Lower leg skin (tissue), 3 donors: ENCODE data around the gene MAP2K6.

Experiments
- POLR2A ChIP-seq, 2 donors: fragments of 450-650 bp; IDR thresholded peaks; one replicate each; pipeline ENCODE4 v1.6.1; 2016 to 2017; ENCODE audit warnings: antibody characterized with exemption in 2 of 2, mild to moderate bottlenecking in 1 of 2, moderate library complexity in 1 of 2
- TF ChIP-seq, protein P1 (sequence below), 3 donors: fragments of 450-650 bp; IDR thresholded peaks; one replicate each; pipeline ENCODE4 v1.5.1; 2016; ENCODE audit warnings: antibody characterized with exemption in 3 of 3, mild to moderate bottlenecking in 3 of 3, moderate library complexity in 2 of 3

DNA sequence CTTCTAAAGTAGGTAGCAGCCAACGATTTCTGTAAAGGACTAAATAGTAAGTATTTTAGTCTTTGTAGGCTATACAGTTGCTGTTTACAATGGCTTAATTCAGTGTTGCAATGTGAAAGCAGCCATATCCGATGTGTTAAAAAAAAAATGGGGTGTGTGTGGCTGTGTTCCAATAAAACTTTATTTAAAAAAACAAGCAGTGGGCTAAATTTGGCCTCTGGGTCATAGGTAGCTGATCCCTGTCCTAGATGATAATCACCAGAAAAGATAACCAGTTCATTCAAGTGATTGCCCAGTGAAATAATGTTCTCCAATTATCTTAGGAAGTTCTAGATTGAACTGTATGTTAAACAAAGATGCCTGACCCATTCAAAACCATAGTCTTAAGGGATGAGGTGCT, 124.3 kb downstream of the MAP2K6 start:
- TF ChIP-seq POLR2A (IDR thresholded peaks at IDR 0.05): no peak
- TF ChIP-seq, protein P1, sequence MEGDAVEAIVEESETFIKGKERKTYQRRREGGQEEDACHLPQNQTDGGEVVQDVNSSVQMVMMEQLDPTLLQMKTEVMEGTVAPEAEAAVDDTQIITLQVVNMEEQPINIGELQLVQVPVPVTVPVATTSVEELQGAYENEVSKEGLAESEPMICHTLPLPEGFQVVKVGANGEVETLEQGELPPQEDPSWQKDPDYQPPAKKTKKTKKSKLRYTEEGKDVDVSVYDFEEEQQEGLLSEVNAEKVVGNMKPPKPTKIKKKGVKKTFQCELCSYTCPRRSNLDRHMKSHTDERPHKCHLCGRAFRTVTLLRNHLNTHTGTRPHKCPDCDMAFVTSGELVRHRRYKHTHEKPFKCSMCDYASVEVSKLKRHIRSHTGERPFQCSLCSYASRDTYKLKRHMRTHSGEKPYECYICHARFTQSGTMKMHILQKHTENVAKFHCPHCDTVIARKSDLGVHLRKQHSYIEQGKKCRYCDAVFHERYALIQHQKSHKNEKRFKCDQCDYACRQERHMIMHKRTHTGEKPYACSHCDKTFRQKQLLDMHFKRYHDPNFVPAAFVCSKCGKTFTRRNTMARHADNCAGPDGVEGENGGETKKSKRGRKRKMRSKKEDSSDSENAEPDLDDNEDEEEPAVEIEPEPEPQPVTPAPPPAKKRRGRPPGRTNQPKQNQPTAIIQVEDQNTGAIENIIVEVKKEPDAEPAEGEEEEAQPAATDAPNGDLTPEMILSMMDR (IDR thresholded peaks at IDR 0.05): no peak
